A549 (cell line): ENCODE results near the gene ROPN1L. TPM values are rescaled to one million over a fixed set of nuclear protein-coding genes. Genes with fewer than 3 reads are reported as not detected.
A peak's percentile ranks its signal among the peaks of the same experiment; 100 is the strongest.

Experiments
- ATAC-seq, 2 experiments: fragments of 200-7000 bp in 1 of 2; fragments of >200 bp in 1 of 2; cut with Nextera tagmentation in 1 of 2; cut with Tn5 transposase in 1 of 2; 3 replicates each; pipeline versions ENCODE4 v1.8.0 to v1.9.1; 2018 to 2020; ENCODE audit warnings: mild to moderate bottlenecking in 1 of 2, moderate library complexity in 1 of 2
- CTCF ChIA-PET: fragments of 300-600 bp; sonication (Branson Sonifier 250); formaldehyde crosslinking; extraction: SDS; loops from one replicate; lab custom pipeline; 2021; ENCODE audit warnings: antibody characterized with exemption, inconsistent platforms; lab: Yijun Ruan, JAX
- POLR2A ChIA-PET: fragments of 350-600 bp; formaldehyde crosslinking; extraction: SDS; loops from one replicate; lab custom pipeline; 2021; ENCODE audit warnings: antibody characterized with exemption, inconsistent platforms; lab: Yijun Ruan, JAX
- DNase-seq, 2 experiments: peaks; one replicate each; pipeline versions ENCODE4 v3.0.0 to v3.0.0-alpha.2; 2011 to 2016; ENCODE audit warnings: low read depth in 1 of 2, low spot score in 1 of 2
- FAIRE-seq: peaks from 2 replicates; lab custom pipeline; 2011; peaks lifted over from hg19 to GRCh38; lab: Jason Lieb, UNC
- H3K27ac ChIP-seq, 2 experiments: fragments of >200 bp; sonication (Bioruptor Twin); formaldehyde crosslinking; 3 replicates each; pipeline ENCODE4 v1.5.1; 2016 to 2017
- H3K4me1 ChIP-seq: fragments of >200 bp; sonication (Bioruptor Twin); formaldehyde crosslinking; 3 replicates; pipeline ENCODE4 v1.6.1; 2016
- H3K4me2 ChIP-seq: fragments of >200 bp; sonication (Bioruptor Twin); formaldehyde crosslinking; 3 replicates; pipeline ENCODE4 v1.6.1; 2016
- H3K4me3 ChIP-seq: fragments of >200 bp; sonication (Bioruptor Twin); formaldehyde crosslinking; 3 replicates; pipeline ENCODE4 v1.5.1; 2016
- H3K9me3 ChIP-seq: fragments of >200 bp; sonication (Bioruptor Twin); formaldehyde crosslinking; 3 replicates; pipeline ENCODE4 v1.6.1; 2016
- CBX8 ChIP-seq: fragments of 200-600 bp; sonication (generic); IDR thresholded peaks from 2 replicates; pipeline ENCODE4 v1.6.1; 2016
- CEBPB ChIP-seq, 2 experiments: fragments of >200 bp in 1 of 2; sonication (Bioruptor Twin) in 1 of 2; formaldehyde crosslinking in 1 of 2; IDR thresholded peaks; 2 replicates each; pipeline ENCODE4 v1.6.1; 2012 to 2016
- CHD2 ChIP-seq: fragments of 150-350 bp; IDR thresholded peaks from 2 replicates; pipeline ENCODE4 v1.6.1; 2014; ENCODE audit warnings: low read length; ENCODE audit not compliant: partially characterized antibody
- EHF ChIP-seq: fragments of 250-450 bp; sonication (Bioruptor Pico); IDR thresholded peaks from 2 replicates; pipeline ENCODE4 v1.5.0; 2020; ENCODE audit warnings: mild to moderate bottlenecking
- EHMT2 ChIP-seq: fragments of 200-600 bp; sonication (generic); IDR thresholded peaks from 2 replicates; pipeline ENCODE4 v1.6.1; 2016; ENCODE audit warnings: antibody characterized with exemption, low read depth, mild to moderate bottlenecking, moderate library complexity
- EP300 ChIP-seq, 2 experiments: fragments of >200 bp; sonication (Bioruptor Twin); formaldehyde crosslinking; IDR thresholded peaks; 2 replicates in 1 of 2; 3 replicates in 1 of 2; pipeline ENCODE4 v1.6.1; 2016 to 2017
- ESRRA ChIP-seq: fragments of 150-350 bp; IDR thresholded peaks from 2 replicates; pipeline ENCODE4 v1.6.1; 2014; ENCODE audit warnings: mild to moderate bottlenecking, low read length, borderline replicate concordance
- FOSB ChIP-seq: fragments of 250-450 bp; sonication (Bioruptor Pico); IDR thresholded peaks from 2 replicates; pipeline ENCODE4 v1.5.0; 2020; ENCODE audit warnings: mild to moderate bottlenecking, moderate library complexity
- FOSL2 ChIP-seq, 2 experiments: fragments of 450-650 bp in 1 of 2; fragments of >200 bp in 1 of 2; sonication (Bioruptor Twin) in 1 of 2; formaldehyde crosslinking; IDR thresholded peaks; 2 replicates each; pipeline versions ENCODE4 v1.5.0 to v1.6.1; 2016 to 2020; ENCODE audit warnings: mild to moderate bottlenecking in 1 of 2, moderate library complexity in 1 of 2
- FOXS1 ChIP-seq: fragments of 250-450 bp; sonication (Bioruptor Pico); IDR thresholded peaks from 2 replicates; pipeline ENCODE4 v1.5.0; 2020; ENCODE audit warnings: mild to moderate bottlenecking, moderate library complexity
- GATA3 ChIP-seq: IDR thresholded peaks from 2 replicates; pipeline ENCODE4 v1.6.1; 2012; ENCODE audit warnings: borderline replicate concordance
- HOXB13 ChIP-seq: fragments of 250-450 bp; sonication (Bioruptor Pico); IDR thresholded peaks from 2 replicates; pipeline ENCODE4 v1.5.0; 2020; ENCODE audit warnings: low read depth, mild to moderate bottlenecking, moderate library complexity
- JUN ChIP-seq, 2 experiments: fragments of >200 bp; sonication (Bioruptor Twin); formaldehyde crosslinking; IDR thresholded peaks; 2 replicates in 1 of 2; 3 replicates in 1 of 2; pipeline ENCODE4 v1.6.1; 2016 to 2017
- MAZ ChIP-seq: fragments of 150-350 bp; IDR thresholded peaks from 2 replicates; pipeline ENCODE4 v1.6.1; 2014; ENCODE audit warnings: antibody characterized with exemption, low read depth, low read length, borderline replicate concordance
- NFE2L2 ChIP-seq: fragments of 150-350 bp; conservative IDR thresholded peaks from 2 replicates; pipeline ENCODE4 v1.6.1; 2014; ENCODE audit warnings: low read length
- PHF8 ChIP-seq: fragments of 200-600 bp; sonication (generic); IDR thresholded peaks from 2 replicates; pipeline ENCODE4 v1.6.1; 2016; ENCODE audit warnings: low read depth, mild to moderate bottlenecking, antibody characterized with exemption, moderate library complexity, borderline replicate concordance
- POLR2A ChIP-seq: IDR thresholded peaks from 2 replicates; pipeline ENCODE4 v1.6.1; 2012; ENCODE audit warnings: mild to moderate bottlenecking, low read length
- RAD21 ChIP-seq, 2 experiments: fragments of >200 bp in 1 of 2; sonication (Bioruptor Twin) in 1 of 2; formaldehyde crosslinking in 1 of 2; IDR thresholded peaks in 1 of 2; conservative IDR thresholded peaks in 1 of 2; 2 replicates in 1 of 2; 3 replicates in 1 of 2; pipeline ENCODE4 v1.6.1; 2012 to 2018; ENCODE audit warnings: inconsistent platforms in 1 of 2
- RARB ChIP-seq: fragments of 250-450 bp; sonication (Bioruptor Pico); IDR thresholded peaks from 2 replicates; pipeline ENCODE4 v1.8.0; 2021; ENCODE audit warnings: mild to moderate bottlenecking, moderate library complexity
- RCOR1 ChIP-seq: fragments of 150-350 bp; IDR thresholded peaks from 2 replicates; pipeline ENCODE4 v1.6.1; 2014; ENCODE audit warnings: antibody characterized with exemption, low read length, low read depth
- TFCP2L1 ChIP-seq: fragments of 250-450 bp; sonication (Bioruptor Pico); IDR thresholded peaks from 2 replicates; pipeline ENCODE4 v1.5.0; 2021; ENCODE audit warnings: mild to moderate bottlenecking
- TP53 ChIP-seq: fragments of 250-450 bp; sonication (Bioruptor Pico); IDR thresholded peaks from 2 replicates; pipeline ENCODE4 v1.5.0; 2021; ENCODE audit warnings: mild to moderate bottlenecking, moderate library complexity
- ZNF302 ChIP-seq: fragments of 250-450 bp; sonication (Bioruptor Pico); IDR thresholded peaks from 2 replicates; pipeline ENCODE4 v1.9.0; 2021; ENCODE audit warnings: inconsistent platforms, mild to moderate bottlenecking, moderate library complexity
- WGBS: methylation state at CpG from one replicate; pipeline ENCODE4 v1.1.6; 2017; ENCODE audit errors: missing lambda C conversion rate; 5-methylcytosine and 5-hydroxymethylcytosine counted together
- polyA plus RNA-seq, 4 experiments: library from polyadenylated mRNA; depleted of rRNA in 3 of 4; stranded (reverse); fragments of >200 nt; fragmentation: RNase III in 1 of 4; extraction: RNeasy Plus Mini Kit Qiagen cat#74134 plus additional on column Dnase treatment in 1 of 4; gene quantifications; 2 replicates in 3 of 4; 3 replicates in 1 of 4; pipeline ENCODE4 v1.2.3, GENCODE V29; 2011 to 2017
- TF ChIP-seq, protein P1 (sequence below): fragments of 250-450 bp; sonication (Bioruptor Pico); IDR thresholded peaks from 2 replicates; pipeline ENCODE4 v1.5.0; 2021; ENCODE audit warnings: mild to moderate bottlenecking, moderate library complexity, borderline replicate concordance
- TF ChIP-seq, protein P2 (sequence below): fragments of >200 bp; sonication (Bioruptor Twin); formaldehyde crosslinking; IDR thresholded peaks from 2 replicates; pipeline ENCODE4 v1.6.1; 2016
- TF ChIP-seq, protein P3 (sequence below): IDR thresholded peaks from 2 replicates; pipeline ENCODE4 v1.6.1; 2012
- TF ChIP-seq, protein P4 (sequence below): fragments of 200-600 bp; sonication (generic); IDR thresholded peaks from 2 replicates; pipeline ENCODE4 v1.6.1; 2016; ENCODE audit warnings: antibody characterized with exemption, mild to moderate bottlenecking, moderate library complexity
- TF ChIP-seq, protein P5 (sequence below): IDR thresholded peaks from 2 replicates; pipeline ENCODE4 v1.6.1; 2012

ROPN1L gene
- polyA plus RNA-seq, 2 of the 4 experiments (the other 2 are of a cell fraction) = 0.83 to 1.4 TPM

DNA sequence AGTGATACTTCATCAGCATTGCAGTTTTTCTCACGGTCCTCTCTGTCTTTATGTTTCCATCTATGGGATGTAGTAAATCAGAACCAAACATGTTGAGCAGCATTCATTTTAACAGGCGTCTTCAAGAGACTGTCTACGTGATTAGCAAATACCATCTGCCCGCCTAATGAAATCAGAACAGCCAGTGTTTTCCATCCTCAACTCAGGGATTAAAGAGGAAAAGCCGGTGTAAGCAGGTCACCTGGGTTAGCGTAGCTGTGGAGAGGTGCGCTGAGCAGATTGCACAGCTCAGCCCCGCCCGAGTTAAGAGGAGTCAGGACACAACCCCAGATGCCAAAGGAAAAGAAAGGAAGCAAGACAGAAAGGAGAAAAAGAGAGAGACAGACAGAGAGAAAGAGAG, 67.9 kb downstream of the ROPN1L start:
- FAIRE-seq (no peak), DNase-seq (no peak), ATAC-seq (no peak)
- peaks cover 85% of the 10 kb centered on the region for H3K4me1 ChIP-seq
- TF ChIP-seq NFE2L2 (no peak), ZNF302 (CRISPR knock-in tag) (no peak), POLR2A (no peak), CBX8 (no peak), FOSB (CRISPR knock-in tag) (no peak), RAD21 (conservative IDR thresholded peaks at IDR 0.05 in 1 of 2, IDR thresholded peaks at IDR 0.05 in 1 of 2) (no peak), RARB (no peak), RCOR1 (no peak), MAZ (no peak), FOXS1 (CRISPR knock-in tag) (no peak), ESRRA (no peak), EHMT2 (no peak), JUN (IDR thresholded peaks at IDR 0.05) (no peak), PHF8 (no peak), TP53 (no peak), CHD2 (no peak), EP300 (IDR thresholded peaks at IDR 0.05) (no peak)
- TF ChIP-seq, protein P1, sequence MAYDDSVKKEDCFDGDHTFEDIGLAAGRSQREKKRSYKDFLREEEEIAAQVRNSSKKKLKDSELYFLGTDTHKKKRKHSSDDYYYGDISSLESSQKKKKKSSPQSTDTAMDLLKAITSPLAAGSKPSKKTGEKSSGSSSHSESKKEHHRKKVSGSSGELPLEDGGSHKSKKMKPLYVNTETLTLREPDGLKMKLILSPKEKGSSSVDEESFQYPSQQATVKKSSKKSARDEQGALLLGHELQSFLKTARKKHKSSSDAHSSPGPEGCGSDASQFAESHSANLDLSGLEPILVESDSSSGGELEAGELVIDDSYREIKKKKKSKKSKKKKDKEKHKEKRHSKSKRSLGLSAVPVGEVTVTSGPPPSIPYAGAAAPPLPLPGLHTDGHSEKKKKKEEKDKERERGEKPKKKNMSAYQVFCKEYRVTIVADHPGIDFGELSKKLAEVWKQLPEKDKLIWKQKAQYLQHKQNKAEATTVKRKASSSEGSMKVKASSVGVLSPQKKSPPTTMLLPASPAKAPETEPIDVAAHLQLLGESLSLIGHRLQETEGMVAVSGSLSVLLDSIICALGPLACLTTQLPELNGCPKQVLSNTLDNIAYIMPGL = no peak
- TF ChIP-seq, protein P2, sequence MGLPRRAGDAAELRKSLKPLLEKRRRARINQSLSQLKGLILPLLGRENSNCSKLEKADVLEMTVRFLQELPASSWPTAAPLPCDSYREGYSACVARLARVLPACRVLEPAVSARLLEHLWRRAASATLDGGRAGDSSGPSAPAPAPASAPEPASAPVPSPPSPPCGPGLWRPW = no peak
- TF ChIP-seq, protein P3, sequence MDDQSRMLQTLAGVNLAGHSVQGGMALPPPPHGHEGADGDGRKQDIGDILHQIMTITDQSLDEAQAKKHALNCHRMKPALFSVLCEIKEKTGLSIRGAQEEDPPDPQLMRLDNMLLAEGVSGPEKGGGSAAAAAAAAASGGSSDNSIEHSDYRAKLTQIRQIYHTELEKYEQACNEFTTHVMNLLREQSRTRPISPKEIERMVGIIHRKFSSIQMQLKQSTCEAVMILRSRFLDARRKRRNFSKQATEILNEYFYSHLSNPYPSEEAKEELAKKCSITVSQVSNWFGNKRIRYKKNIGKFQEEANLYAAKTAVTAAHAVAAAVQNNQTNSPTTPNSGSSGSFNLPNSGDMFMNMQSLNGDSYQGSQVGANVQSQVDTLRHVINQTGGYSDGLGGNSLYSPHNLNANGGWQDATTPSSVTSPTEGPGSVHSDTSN = no peak
- peak overlapping the region; percentile 3 to 78; a peak in 3 of 6 replicates for H3K27ac ChIP-seq
- ChIA-PET POLR2A (no interaction called here), CTCF (interaction anchor here (1.2 to 2.7 kb wide), 3 partner anchors 11 to 57 kb away, joined by 3 to 8 read pairs (median 3); no protein-coding TSS in a partner anchor)
- H3K4me3 ChIP-seq = no peak overlapping the region
- H3K4me2 ChIP-seq = no peak overlapping the region
- WGBS = 90% methylated on average over 9 of the region's 9 CpGs
- no peaks in the 10 kb centered on the region for H3K9me3 ChIP-seq

DNA sequence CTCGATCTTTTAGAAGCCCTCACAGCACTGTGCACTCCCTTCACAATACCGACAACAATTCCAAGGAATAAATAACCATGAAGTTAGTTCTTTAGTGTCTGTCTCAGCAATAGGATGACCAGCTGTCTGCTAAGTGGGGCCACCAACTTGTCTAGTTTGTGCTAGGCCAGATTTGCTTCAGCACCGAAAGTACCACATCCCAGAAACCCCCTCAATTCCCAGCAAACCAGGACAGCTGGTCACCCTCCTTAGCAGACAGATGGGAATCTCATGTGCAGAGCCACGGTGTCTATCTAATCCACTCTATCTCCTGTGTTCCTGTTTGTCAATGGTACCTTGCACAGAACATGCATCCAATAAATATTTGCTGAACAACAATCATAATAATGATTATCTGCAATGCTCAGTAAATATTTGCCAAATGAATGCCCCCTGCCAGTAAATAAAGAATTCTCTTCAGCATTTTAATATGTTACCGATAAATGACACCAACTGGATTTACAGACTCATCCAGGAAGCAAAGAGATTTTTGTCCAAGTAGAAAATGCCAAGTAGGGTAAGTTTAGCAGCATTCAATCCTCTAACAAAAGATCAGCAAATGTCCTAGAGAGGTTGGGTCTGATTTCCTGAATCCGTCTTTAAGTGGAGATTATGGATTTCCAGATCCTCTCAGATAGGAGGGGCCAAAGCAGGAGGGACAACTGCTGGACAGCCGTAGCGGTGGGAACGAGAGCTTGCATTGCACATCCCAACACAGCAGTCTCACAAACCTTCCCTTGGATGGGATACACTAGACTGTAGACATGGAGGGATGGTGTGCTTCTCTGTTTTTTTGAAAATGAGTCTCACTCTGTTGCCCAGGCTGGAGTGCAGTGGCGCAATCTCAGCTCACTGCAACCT, 70.3 kb downstream of the ROPN1L start:
- ATAC-seq (peak in 1 of 2 experiments; percentile 27; a peak in 2 of 6 replicates), DNase-seq (peak in 1 of 2 experiments; percentile 70), FAIRE-seq (no peak)
- 41% methylated on average over 10 of the region's 10 CpGs for WGBS
- no peak overlapping the region for H3K4me3 ChIP-seq
- H3K4me1 ChIP-seq = peaks cover 65% of the 10 kb centered on the region
- ChIA-PET CTCF (interaction anchor here (2.7 kb wide), 1 partner anchor 60 kb away, joined by 8 read pairs; no protein-coding TSS in a partner anchor), POLR2A (no interaction called here)
- TF ChIP-seq EHMT2 (no peak), FOSL2 (IDR thresholded peaks at IDR 0.05) (no peak), FOSL2 (CRISPR knock-in tag; IDR thresholded peaks at IDR 0.05) (peak; percentile 28; the same call in 1 of the 2 replicates), TFCP2L1 (no peak), HOXB13 (CRISPR knock-in tag) (no peak), RAD21 (conservative IDR thresholded peaks at IDR 0.05 in 1 of 2, IDR thresholded peaks at IDR 0.05 in 1 of 2) (0 out of 5 replicates have a peak, but pooled peaks of 1 of the 2 experiments have one; percentile 8), CEBPB (IDR thresholded peaks at IDR 0.05) (0 out of 4 replicates have a peak, but pooled peaks of 1 of the 2 experiments have one; percentile 37), EHF (no peak), GATA3 (peak; percentile 86)
- TF ChIP-seq, protein P4, sequence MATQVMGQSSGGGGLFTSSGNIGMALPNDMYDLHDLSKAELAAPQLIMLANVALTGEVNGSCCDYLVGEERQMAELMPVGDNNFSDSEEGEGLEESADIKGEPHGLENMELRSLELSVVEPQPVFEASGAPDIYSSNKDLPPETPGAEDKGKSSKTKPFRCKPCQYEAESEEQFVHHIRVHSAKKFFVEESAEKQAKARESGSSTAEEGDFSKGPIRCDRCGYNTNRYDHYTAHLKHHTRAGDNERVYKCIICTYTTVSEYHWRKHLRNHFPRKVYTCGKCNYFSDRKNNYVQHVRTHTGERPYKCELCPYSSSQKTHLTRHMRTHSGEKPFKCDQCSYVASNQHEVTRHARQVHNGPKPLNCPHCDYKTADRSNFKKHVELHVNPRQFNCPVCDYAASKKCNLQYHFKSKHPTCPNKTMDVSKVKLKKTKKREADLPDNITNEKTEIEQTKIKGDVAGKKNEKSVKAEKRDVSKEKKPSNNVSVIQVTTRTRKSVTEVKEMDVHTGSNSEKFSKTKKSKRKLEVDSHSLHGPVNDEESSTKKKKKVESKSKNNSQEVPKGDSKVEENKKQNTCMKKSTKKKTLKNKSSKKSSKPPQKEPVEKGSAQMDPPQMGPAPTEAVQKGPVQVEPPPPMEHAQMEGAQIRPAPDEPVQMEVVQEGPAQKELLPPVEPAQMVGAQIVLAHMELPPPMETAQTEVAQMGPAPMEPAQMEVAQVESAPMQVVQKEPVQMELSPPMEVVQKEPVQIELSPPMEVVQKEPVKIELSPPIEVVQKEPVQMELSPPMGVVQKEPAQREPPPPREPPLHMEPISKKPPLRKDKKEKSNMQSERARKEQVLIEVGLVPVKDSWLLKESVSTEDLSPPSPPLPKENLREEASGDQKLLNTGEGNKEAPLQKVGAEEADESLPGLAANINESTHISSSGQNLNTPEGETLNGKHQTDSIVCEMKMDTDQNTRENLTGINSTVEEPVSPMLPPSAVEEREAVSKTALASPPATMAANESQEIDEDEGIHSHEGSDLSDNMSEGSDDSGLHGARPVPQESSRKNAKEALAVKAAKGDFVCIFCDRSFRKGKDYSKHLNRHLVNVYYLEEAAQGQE = peak; percentile 47; the same call in 1 of the 2 replicates
- TF ChIP-seq, protein P5, sequence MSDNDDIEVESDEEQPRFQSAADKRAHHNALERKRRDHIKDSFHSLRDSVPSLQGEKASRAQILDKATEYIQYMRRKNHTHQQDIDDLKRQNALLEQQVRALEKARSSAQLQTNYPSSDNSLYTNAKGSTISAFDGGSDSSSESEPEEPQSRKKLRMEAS = peak; percentile 55; the same call in 1 of the 2 replicates
- peak overlapping the region; percentile 71 to 83 for H3K27ac ChIP-seq
- peaks cover 9% of the 10 kb centered on the region; the same call in 2 of the 3 replicates for H3K9me3 ChIP-seq
- H3K4me2 ChIP-seq = peak overlapping the region; percentile 56
